ENCODE results near the gene SQOR. TPM values are rescaled to one million over a fixed set of nuclear protein-coding genes. Genes with fewer than 3 reads are reported as not detected.

Gene SQOR
- total and polyA plus RNA-seq, 2 of the 4 experiments (the other 2 are of a cell fraction) = 22.1 to 40.3 TPM

DNA sequence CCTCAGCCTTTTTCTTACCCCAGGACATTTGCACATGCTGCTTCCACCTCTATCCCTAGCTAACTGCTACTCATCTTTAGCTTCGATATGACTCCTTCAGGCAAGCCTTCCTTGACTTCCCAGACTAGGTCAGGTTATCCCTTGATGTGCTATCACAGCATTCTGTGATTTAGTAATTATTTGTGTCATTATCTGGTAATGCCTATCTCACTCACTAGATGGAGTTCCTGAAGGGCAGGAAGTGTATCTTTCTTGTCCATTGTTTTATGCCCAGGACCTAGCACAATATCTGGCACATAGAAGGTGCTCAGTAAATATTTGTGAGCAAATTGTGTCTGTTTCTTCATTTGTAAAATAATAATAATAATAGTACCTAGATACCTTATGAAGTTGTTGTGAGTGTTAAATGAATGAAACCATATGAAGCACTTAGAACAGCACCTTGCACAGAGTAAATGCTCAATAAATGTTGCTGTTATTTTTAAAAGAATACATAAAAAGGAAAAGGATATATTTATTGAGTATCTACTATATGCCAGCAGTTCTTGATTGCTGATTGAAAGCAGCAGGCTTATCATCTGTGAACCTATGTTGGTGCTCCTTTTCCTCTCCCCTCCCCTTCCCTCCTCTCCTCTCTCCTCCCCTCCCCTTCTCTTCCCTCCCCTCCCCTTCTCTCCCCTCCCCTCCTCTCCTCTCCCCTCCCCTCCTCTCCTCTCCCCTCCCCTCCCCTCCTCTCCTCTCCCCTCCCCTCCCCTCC lies 31.5 kb downstream of the SQOR start:
- no peak overlapping the region for H2AK5ac ChIP-seq (ENCODE audit: low read depth, low read length)
- BruUV-seq (replicated peaks) = no TSS peak
- H3K27ac ChIP-seq (ENCODE audit: insufficient read depth, low read length) = no peak overlapping the region
- no peak overlapping the region for H2BK5ac ChIP-seq (ENCODE audit: low read depth, low read length, poor library complexity, severe bottlenecking)
- peaks cover 5% of the 10 kb centered on the region; the same call in 1 of the 2 replicates for H3K36me3 ChIP-seq (ENCODE audit: control insufficient read depth, insufficient read depth, low read length)
- H4K91ac ChIP-seq (ENCODE audit: insufficient read depth, low read depth, low read length) = no peak overlapping the region
- intact Hi-C loops (cut with micrococcal nuclease) (no loop called here), dilution Hi-C loops (cut with HindIII; ENCODE audit: low sequenced_read_pairs, unreplicated experiment) (no loop called here), in situ Hi-C loops (cut with MboI; ENCODE audit: low sequenced_read_pairs) (no loop called here)
- WGBS, 2 experiments (ENCODE audit: extremely low coverage in 2 of 2, insufficient read length in 1 of 2) = no CpG with 5 or more reads among the region's 1 CpG
- ChIA-PET CTCF (interaction anchor here (0.9 kb wide), 1 partner anchor 37 kb away, joined by 3 read pairs; no protein-coding TSS in a partner anchor), POLR2A (ENCODE audit: unreplicated experiment) (no interaction called here)
- no peak overlapping the region for H2AFZ ChIP-seq (replicated peaks; ENCODE audit: low read length, poor library complexity)
- no peak overlapping the region for H2BK20ac ChIP-seq (ENCODE audit: low read depth, low read length)
- DNase-seq (no peak), ATAC-seq (ENCODE audit: low read depth) (no peak)
- H4K20me1 ChIP-seq (ENCODE audit: insufficient read depth, low read length) = no peaks in the 10 kb centered on the region
- H2BK120ac ChIP-seq (ENCODE audit: low read depth, low read length) = no peak overlapping the region
- H2BK15ac ChIP-seq (ENCODE audit: low read depth, low read length) = no peak overlapping the region
- H2AK9ac ChIP-seq (replicated peaks; ENCODE audit: low read depth, low read length, poor library complexity) = no peak overlapping the region
- no peaks in the 10 kb centered on the region for H3K9me1 ChIP-seq (ENCODE audit: insufficient read depth, low read length)
- H3K18ac ChIP-seq (ENCODE audit: low read depth, low read length) = no peak overlapping the region
- TF ChIP-seq POLR2A (IDR thresholded peaks at IDR 0.05; ENCODE audit: low read depth, low read length) = no peak
- TF ChIP-seq, protein P1, sequence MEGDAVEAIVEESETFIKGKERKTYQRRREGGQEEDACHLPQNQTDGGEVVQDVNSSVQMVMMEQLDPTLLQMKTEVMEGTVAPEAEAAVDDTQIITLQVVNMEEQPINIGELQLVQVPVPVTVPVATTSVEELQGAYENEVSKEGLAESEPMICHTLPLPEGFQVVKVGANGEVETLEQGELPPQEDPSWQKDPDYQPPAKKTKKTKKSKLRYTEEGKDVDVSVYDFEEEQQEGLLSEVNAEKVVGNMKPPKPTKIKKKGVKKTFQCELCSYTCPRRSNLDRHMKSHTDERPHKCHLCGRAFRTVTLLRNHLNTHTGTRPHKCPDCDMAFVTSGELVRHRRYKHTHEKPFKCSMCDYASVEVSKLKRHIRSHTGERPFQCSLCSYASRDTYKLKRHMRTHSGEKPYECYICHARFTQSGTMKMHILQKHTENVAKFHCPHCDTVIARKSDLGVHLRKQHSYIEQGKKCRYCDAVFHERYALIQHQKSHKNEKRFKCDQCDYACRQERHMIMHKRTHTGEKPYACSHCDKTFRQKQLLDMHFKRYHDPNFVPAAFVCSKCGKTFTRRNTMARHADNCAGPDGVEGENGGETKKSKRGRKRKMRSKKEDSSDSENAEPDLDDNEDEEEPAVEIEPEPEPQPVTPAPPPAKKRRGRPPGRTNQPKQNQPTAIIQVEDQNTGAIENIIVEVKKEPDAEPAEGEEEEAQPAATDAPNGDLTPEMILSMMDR (conservative IDR thresholded peaks at IDR 0.05; ENCODE audit: low read depth, low read length) = 0 out of 2 replicates have a peak, but pooled peaks have one; percentile 2
- no peak overlapping the region for H4K8ac ChIP-seq (ENCODE audit: low read depth in 2 of 2, low read length in 2 of 2)
- no peak overlapping the region for H3K14ac ChIP-seq (replicated peaks; ENCODE audit: low read depth, low read length)
- H3K4me2 ChIP-seq (ENCODE audit: low read depth, low read length) = no peak overlapping the region
- H3K9me3 ChIP-seq (ENCODE audit: control insufficient read depth, insufficient read depth, low read length) = no peaks in the 10 kb centered on the region
- peaks cover 6% of the 10 kb centered on the region; the same call in 1 of the 2 replicates for H3K4me1 ChIP-seq (ENCODE audit: control insufficient read depth, insufficient read depth, low read length)
- no peak overlapping the region for H3K23ac ChIP-seq (ENCODE audit: low read depth, low read length)
- H3K4ac ChIP-seq (ENCODE audit: low read depth, low read length) = no peak overlapping the region
- H3K4me3 ChIP-seq (ENCODE audit: insufficient read depth, low read depth, low read length) = no peak overlapping the region
- no peak overlapping the region for H3K9ac ChIP-seq (ENCODE audit: low read depth, low read length)
- H3K79me1 ChIP-seq (ENCODE audit: low read depth in 1 of 2, low read length in 2 of 2) = no peaks in the 10 kb centered on the region
- H3K56ac ChIP-seq (ENCODE audit: extremely low read depth, insufficient read depth, low read length) = no peak overlapping the region
- H3K27me3 ChIP-seq (ENCODE audit: control insufficient read depth, insufficient read depth, low read length) = no peaks in the 10 kb centered on the region
- no peak overlapping the region for H4K5ac ChIP-seq (ENCODE audit: low read depth, low read length)

Data from IMR-90 (cell line).